ENCODE data around the gene OLA1.

- TF ChIP-seq, protein P1, sequence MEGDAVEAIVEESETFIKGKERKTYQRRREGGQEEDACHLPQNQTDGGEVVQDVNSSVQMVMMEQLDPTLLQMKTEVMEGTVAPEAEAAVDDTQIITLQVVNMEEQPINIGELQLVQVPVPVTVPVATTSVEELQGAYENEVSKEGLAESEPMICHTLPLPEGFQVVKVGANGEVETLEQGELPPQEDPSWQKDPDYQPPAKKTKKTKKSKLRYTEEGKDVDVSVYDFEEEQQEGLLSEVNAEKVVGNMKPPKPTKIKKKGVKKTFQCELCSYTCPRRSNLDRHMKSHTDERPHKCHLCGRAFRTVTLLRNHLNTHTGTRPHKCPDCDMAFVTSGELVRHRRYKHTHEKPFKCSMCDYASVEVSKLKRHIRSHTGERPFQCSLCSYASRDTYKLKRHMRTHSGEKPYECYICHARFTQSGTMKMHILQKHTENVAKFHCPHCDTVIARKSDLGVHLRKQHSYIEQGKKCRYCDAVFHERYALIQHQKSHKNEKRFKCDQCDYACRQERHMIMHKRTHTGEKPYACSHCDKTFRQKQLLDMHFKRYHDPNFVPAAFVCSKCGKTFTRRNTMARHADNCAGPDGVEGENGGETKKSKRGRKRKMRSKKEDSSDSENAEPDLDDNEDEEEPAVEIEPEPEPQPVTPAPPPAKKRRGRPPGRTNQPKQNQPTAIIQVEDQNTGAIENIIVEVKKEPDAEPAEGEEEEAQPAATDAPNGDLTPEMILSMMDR (IDR thresholded peaks at IDR 0.05): no peak
- no peak for TF ChIP-seq ZFX (IDR thresholded peaks at IDR 0.05; ENCODE audit: borderline replicate concordance)
Observed at GRCh38 chr2:174072069-174072468, 176.3 kb downstream of the OLA1 start.
